ENCODE results near the gene DDX54.

DDX54 gene

DNA sequence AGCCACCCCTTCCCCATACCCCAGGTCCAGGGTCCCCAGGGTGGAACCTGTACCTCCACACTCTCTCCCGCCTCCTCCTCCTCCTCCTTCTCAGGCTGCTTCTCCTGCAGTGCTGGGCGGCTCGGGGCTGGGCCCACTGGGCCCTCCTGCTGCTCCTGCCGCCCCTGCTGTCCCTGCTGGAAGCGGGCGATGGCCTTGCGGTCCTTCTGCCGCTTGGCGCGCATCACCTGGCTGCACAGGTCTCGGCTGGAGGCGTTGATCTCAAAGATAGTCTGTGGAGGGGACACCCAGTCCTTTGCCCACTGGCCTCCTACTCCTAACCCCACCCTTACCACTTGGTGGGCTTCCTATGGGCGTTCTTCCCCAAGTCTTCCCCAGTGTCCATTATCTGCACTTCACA lies 21.3 kb downstream of the DDX54 start:
- in situ Hi-C loops (cut with HindIII; ENCODE audit: low sequenced_read_pairs), result loop anchor here (5.0 kb wide), 1 partner anchor 102 kb away; no protein-coding TSS in a partner anchor

DNA sequence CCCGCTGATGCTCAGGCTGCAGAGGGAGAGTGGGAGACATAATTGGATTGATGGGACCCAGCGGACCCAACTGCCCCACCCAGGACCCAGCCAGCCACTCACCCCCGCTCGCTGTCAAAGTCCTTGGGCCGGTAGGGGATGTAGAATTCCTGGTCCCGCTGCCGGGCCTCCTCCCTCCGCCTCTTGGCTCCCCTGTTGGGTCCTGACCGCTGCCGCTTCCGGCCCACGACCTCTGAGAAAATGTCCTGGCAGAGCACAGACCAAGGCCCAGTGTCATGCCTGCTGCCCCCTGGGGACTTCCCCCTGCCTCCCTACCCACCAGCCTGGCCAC lies 22.3 kb downstream of the DDX54 start:
- in situ Hi-C loops (cut with HindIII; ENCODE audit: low sequenced_read_pairs), result loop anchor here (5.0 kb wide), 1 partner anchor 101 kb away; no protein-coding TSS in a partner anchor

DNA sequence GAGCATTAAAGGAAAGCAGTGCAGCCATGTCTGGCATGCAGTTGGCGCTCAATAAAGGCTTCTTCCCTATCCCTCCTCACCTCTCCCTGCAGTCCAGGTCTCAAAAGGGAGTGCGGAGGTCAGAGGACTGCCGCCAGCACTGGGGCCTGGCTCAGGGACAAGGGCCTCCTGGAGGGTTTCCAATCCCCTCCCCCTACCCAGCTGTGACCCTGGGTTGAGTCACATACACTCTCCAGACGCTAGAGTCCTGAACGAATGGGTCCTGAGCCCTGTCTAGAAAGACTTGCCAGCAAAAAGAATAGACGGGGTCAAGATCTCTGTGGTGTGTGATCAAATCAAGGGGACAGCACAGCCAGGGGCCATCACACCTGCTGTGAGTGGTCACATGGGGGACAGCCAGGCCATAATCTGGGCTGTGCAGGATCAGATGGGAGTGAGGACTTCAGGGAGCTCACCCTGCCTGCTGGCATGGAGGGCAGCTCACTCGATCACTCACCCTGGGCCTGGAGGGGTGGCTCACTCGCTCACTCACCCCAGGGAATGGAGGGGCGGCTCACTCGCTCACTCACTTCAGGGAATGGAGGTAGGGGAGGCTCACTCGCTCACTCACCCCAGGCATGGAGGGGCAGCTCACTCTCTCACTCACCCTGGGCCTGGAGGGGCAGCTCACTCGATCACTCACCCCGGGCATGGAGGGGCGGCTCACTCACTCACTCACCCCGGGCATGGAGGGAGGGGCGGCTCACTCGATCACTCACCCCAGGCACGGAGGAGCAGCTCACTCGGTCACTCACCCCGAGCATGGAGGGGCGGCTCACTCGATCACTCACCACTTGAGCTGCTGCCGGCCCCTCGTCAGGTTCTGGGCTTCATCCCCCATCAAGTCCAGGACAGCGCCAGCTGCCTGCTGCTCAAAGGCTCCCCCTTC lies 22.9 kb downstream of the DDX54 start:
- in situ Hi-C loops (cut with HindIII; ENCODE audit: low sequenced_read_pairs), result loop anchor here (5.0 kb wide), 1 partner anchor 100 kb away; no protein-coding TSS in a partner anchor

- in situ Hi-C loops (cut with HindIII; ENCODE audit: low sequenced_read_pairs), result loop anchor here (5.0 kb wide), 1 partner anchor 99 kb away; no protein-coding TSS in a partner anchor
These were observed 23.8 kb downstream of the DDX54 start for GRCh38 chr12:113161415-113162016.

GRCh38 chr12:113159937-113160336 lies 25.3 kb downstream of the DDX54 start:
- in situ Hi-C loops (cut with HindIII; ENCODE audit: low sequenced_read_pairs), result loop anchor here (5.0 kb wide), 1 partner anchor 98 kb away; no protein-coding TSS in a partner anchor

DNA sequence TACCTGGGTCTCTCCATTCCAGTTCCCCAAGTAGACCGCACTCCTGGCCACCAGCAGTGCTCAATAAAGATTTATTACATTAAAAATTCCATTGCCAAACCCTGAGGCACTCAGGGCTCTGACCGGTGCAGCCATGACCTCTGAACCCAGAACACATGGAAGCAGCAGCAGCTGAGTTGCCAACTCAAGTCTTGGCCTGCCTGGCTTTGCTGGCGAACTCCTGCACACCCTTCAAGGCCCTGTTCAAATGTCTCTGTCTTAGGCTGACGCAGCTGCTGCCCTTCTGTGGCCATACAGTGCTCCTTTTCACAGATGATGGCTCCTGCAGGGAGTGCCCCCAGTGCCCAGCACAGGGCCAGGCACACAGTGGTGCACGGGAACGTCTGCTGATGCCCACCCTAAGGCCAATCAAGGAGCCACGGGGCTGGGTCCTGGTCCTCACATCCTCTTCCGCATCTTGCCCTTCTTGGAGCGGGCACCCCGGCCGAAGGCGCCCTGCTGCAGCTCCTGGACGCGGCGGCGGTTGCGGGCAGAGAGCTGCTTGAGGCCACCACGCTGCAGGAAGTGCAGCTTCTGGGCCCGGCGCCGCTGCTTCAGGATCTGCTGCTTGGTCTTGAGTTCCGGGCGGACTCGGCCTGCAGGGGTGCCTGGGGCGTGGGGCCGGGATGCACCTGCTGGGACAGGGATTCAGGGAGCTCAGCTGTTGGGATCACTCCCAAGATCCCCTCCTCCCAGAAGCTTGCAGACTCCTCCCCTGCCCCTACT lies 26.7 kb downstream of the DDX54 start:
- in situ Hi-C loops (cut with HindIII; ENCODE audit: low sequenced_read_pairs), result no loop called here

DNA sequence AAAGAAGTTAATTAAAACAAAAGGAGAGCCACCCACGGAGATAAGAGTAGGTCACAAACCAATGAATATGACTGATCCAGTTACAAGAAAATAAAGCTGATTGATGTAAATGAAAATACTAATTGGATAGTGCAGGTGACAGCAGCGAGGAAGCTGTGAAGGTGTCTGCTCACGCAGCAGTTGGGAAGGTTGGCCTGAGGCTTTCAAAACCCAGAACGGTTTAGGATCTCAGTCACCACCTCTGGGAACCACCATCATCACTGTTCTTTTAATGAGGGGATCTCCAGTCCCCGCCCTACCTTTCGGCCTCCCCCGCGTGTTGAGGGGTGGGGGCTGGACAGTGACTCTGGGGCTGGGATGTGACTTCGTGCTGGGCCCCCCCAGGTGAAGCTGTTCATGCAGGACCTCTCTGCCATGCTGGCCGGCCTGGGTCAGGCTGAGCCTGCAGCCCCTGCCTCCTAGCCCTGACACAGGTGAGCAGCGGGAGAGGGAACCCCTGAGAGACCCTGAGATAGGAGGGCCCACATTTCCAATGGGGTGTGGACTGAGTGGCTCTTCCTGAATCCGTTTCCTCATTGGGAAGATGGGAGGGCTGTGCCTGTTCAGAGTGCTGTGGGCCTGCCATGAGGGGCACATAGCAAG lies 27.9 kb downstream of the DDX54 start:
- in situ Hi-C loops (cut with HindIII; ENCODE audit: low sequenced_read_pairs), result no loop called here

GRCh38 chr12:113155646-113156045 lies 29.6 kb downstream of the DDX54 start:
- in situ Hi-C loops (cut with HindIII; ENCODE audit: low sequenced_read_pairs), result no loop called here

GRCh38 chr12:113155060-113155459 lies 30.2 kb downstream of the DDX54 start:
- in situ Hi-C loops (cut with HindIII; ENCODE audit: low sequenced_read_pairs), result no loop called here

DNA sequence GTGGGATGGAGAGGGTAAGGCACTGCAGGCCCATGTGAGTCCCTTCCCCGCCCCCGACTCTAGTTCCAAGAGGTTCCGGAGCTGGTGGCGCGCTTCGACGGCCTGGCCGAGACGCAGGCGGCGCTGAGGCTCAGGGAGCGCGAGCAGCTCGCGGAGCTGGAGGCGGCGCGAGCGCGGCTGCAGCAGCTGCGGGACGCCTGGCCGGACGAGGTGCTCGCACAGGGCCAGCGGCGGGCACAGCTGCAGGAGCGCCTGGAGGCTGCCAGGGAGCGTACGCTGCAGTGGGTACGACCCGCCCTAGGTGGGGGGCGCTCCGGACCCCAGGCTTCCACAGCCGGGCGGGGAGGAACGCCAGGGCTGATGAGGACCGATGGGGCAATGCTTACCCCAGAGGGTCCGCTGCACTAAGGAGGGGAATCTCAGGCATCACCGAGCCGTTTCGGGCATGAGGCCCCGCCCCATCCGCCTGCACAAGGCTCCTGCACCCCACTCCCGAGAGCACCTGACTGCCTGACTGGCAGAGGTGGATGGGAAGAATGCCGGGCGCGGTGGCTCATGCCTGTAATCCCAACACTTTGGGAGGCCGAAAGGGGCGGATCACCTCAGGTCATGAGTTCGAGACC lies 30.8 kb downstream of the DDX54 start:
- in situ Hi-C loops (cut with HindIII; ENCODE audit: low sequenced_read_pairs), result no loop called here

GRCh38 chr12:113152835-113153814 lies 32.2 kb downstream of the DDX54 start:
- in situ Hi-C loops (cut with HindIII; ENCODE audit: low sequenced_read_pairs), result no loop called here

DNA sequence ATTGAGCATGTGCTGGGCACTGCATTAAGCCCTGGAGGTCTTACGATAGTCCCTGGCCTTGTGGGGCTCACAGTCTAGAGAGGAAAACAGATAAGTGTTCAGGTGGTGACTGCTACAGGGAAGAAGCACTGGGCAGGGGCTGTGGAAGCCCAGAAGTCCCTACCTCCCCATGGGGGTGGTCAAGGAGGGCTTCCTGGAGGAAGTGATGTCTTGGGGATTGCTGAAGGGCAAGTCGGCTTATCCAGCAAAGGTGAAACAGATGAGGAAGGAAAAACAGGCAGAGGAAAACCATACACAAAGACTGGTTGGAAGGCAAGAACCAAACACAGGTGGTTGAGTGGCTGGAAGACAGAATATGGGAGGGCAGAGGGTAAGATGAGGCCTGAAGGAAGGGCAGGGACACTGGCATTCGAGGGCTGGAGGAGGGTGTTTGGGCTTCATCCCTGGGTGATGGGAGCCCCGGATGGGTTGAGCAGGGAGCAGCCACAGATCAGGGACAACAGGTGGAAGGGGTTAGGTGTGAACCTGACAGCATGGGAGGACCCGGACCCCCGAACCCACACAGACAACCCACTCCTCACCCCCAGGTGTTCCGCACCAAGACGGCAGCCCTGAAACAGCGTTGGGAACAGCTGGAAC lies 33.0 kb downstream of the DDX54 start:
- in situ Hi-C loops (cut with HindIII; ENCODE audit: low sequenced_read_pairs), result no loop called here

GRCh38 chr12:113151655-113152054 lies 33.6 kb downstream of the DDX54 start:
- in situ Hi-C loops (cut with HindIII; ENCODE audit: low sequenced_read_pairs), result no loop called here

DNA sequence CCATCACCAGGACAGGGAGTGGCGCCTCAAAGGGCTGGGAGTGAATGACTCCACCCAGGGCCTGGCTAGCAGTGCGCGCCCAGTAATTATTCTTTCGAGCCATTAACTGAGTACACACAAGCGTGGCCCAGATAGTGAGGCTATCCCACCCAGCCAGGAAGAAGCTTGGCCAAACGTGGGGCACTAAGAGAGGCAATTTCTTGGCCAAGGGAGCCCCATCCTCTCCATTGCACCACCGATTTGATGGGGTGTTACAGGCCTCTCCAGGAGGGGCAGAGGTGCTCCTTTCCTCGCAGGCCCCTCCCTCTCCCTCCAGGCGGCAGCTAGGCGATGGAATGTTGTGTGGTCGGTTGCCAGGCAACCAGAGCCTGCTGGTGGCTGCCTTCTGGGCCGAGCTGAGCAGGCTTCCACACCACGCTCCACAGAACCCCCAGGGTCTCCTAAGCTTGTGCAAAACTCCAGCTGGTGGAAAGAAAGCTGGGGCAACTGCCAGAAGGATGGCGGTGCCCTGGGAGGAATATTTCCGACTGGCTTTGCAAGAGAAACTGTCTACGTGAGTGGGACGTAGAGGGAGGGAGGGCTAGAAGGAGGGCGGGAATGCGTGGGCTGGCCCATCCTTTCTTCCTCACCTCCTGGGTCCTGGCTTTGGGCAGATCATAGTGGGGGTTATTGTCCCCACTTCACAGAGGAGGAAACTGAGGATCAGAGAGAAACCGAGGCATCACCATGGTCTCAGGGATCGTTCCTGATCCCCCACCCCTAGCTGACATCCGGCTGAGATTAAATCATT lies 35.7 kb downstream of the DDX54 start, which contains the start of gene CFAP73:
TSS of gene CFAP73 (plus strand) at position 364 of the 790 bp plus-strand sequence. CDS start at position 498, 134 bp downstream.
- in situ Hi-C loops (cut with HindIII; ENCODE audit: low sequenced_read_pairs), result no loop called here

DNA sequence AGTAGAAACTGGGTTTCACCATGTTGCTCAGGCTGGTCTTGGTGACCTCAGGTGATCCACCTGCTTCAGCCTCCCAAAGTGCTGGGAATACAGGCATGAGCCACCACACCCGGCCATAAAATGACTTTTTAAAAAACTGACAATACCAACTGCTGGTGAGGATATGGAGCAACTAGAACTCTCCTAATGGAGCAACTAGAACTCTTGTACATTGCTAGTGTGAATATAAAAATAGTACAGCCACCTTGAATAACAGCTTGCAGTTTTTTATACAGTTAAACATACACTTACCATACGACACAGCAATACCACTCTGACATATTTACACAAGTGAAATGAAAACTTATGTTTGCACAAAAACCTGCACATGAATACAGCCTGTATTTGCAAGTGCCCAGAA lies 38.3 kb downstream of the DDX54 start:
- in situ Hi-C loops (cut with HindIII; ENCODE audit: low sequenced_read_pairs), result no loop called here

DNA sequence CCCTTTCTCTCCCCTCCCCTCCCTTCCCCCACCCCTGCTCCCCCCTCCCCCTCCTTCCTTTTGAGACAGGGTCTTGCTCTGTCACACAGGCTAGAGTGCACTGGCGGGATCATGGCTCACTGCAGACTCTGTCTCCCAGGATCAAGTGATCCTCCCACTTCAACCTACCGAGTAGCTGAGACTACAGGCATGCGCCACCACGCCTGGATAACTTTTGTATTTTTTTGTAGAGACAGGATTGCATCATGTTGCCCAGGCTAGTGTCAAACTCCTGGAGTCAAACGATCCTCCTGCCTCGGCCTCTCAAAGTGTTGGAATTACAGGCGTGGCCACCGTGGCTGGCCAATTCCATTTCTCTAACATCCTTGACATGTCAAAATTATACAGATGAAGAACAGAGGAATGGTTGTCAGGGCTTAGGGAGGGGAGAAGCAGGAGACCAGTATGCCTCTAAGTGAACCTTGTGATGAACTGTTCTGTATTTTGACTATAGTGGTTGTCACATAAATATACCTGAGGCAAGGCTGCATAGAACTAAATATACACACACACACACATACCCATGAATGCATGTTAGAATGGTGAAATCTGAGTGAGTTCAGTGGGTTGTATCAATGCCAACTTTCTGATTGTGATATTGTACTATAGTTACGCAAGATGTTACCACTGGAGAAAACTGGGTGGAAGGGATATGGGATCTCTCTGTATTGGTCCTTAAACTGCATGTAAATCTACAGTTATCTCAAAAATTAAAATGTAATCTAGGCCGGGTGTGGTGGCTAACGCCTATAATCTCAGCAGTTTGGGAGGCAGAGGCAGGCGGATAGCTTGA lies 39.3 kb downstream of the DDX54 start:
- in situ Hi-C loops (cut with HindIII; ENCODE audit: low sequenced_read_pairs), result no loop called here

DNA sequence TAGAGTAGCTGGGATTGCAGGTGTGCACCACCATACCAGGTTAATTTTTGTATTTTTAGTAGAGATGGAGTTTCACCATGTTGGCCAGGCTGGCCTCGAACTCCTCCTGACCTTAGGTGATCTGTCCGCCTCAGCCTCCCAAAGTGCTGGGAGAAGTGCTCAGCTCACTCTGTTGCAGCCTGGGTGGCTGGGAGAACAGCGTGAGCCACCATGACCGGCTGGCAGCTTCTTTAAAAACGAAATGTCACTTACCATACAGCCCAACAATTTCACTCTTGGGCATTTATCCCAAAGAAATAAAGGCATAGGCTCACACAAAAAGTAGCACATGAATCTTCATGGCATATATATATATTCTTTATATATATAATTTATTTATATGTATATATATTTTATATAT lies 40.5 kb downstream of the DDX54 start:
- in situ Hi-C loops (cut with HindIII; ENCODE audit: low sequenced_read_pairs), result no loop called here
